IMR-90 (cell line): ENCODE results near the gene CHMP4A. TPM values are rescaled to one million over a fixed set of nuclear protein-coding genes. Genes with fewer than 3 reads are reported as not detected.

Experiments
- ATAC-seq: fragments of 200-7000 bp; cut with Tn5 transposase; 2 replicates; pipeline ENCODE4 v1.9.1; 2020; ENCODE audit warnings: low read depth, mild to moderate bottlenecking, moderate library complexity
- BruUV-seq: library from RNA; stranded (reverse); fragments of 400-500 nt; replicated peaks from 2 replicates; lab custom pipeline; 2021; lab: Mats Ljungman, UMichigan
- CTCF ChIA-PET: fragments of 300-600 bp; formaldehyde crosslinking; extraction: SDS; loops from one replicate; lab custom pipeline; 2021; ENCODE audit warnings: antibody characterized with exemption; lab: Yijun Ruan, JAX
- POLR2A ChIA-PET: fragments of 300-600 bp; sonication (Branson Sonifier 250); formaldehyde crosslinking; loops from one replicate; lab custom pipeline; 2022; ENCODE audit warnings: antibody characterized with exemption; ENCODE audit not compliant: unreplicated experiment; lab: Charles Lee
- DNase-seq: peaks from one replicate; pipeline ENCODE4 v3.0.0; 2013
- H2AFZ ChIP-seq: replicated peaks from 2 replicates; pipeline ENCODE3; 2013; ENCODE audit warnings: low read length, mild to moderate bottlenecking; ENCODE audit not compliant: poor library complexity
- H2AK5ac ChIP-seq: 2 replicates; pipeline ENCODE4 v1.6.1; 2013; ENCODE audit warnings: low read depth, low read length, inconsistent platforms
- H2AK9ac ChIP-seq: replicated peaks from 2 replicates; pipeline ENCODE3; 2013; ENCODE audit warnings: mild to moderate bottlenecking, low read depth, low read length, moderate library complexity; ENCODE audit not compliant: poor library complexity
- H2BK120ac ChIP-seq: 2 replicates; pipeline ENCODE4 v1.6.1; 2013; ENCODE audit warnings: low read depth, low read length, inconsistent platforms
- H2BK15ac ChIP-seq: 3 replicates; pipeline ENCODE4 v1.6.1; 2013; ENCODE audit warnings: low read depth, low read length, inconsistent platforms
- H2BK20ac ChIP-seq: 2 replicates; pipeline ENCODE4 v1.6.1; 2013; ENCODE audit warnings: low read depth, mild to moderate bottlenecking, inconsistent platforms, low read length, moderate library complexity
- H2BK5ac ChIP-seq: 2 replicates; pipeline ENCODE4 v1.6.1; 2013; ENCODE audit warnings: mild to moderate bottlenecking, low read depth, low read length, inconsistent platforms; ENCODE audit not compliant: poor library complexity, severe bottlenecking
- H3K14ac ChIP-seq: replicated peaks from 2 replicates; pipeline ENCODE4 v1.6.1; 2013; ENCODE audit warnings: low read depth, low read length, inconsistent platforms
- H3K18ac ChIP-seq: 2 replicates; pipeline ENCODE4 v1.6.1; 2013; ENCODE audit warnings: low read depth, low read length, control low read depth
- H3K23ac ChIP-seq: 2 replicates; pipeline ENCODE4 v1.6.1; 2013; ENCODE audit warnings: low read depth, low read length, inconsistent platforms
- H3K27ac ChIP-seq: 2 replicates; pipeline ENCODE4 v1.5.1; 2013; ENCODE audit warnings: mild to moderate bottlenecking, control low read depth, low read length; ENCODE audit not compliant: insufficient read depth
- H3K27me3 ChIP-seq: 2 replicates; pipeline ENCODE4 v1.6.1; 2013; ENCODE audit warnings: low read length; ENCODE audit not compliant: control insufficient read depth, insufficient read depth
- H3K36me3 ChIP-seq: 2 replicates; pipeline ENCODE4 v1.6.1; 2013; ENCODE audit warnings: low read length, mixed read lengths; ENCODE audit not compliant: control insufficient read depth, insufficient read depth
- H3K4ac ChIP-seq: 2 replicates; pipeline ENCODE4 v1.6.1; 2013; ENCODE audit warnings: low read depth, low read length, inconsistent platforms
- H3K4me1 ChIP-seq: 2 replicates; pipeline ENCODE4 v1.6.1; 2013; ENCODE audit warnings: low read length, mixed read lengths; ENCODE audit not compliant: control insufficient read depth, insufficient read depth
- H3K4me2 ChIP-seq: 2 replicates; pipeline ENCODE4 v1.6.1; 2013; ENCODE audit warnings: low read depth, mild to moderate bottlenecking, control low read depth, low read length, moderate library complexity
- H3K4me3 ChIP-seq: 2 replicates; pipeline ENCODE4 v1.5.1; 2013; ENCODE audit warnings: low read depth, mild to moderate bottlenecking, control low read depth, low read length, moderate library complexity; ENCODE audit not compliant: insufficient read depth
- H3K56ac ChIP-seq: 2 replicates; pipeline ENCODE4 v1.6.1; 2013; ENCODE audit warnings: low read length, inconsistent platforms; ENCODE audit not compliant: insufficient read depth; ENCODE audit errors: extremely low read depth
- H3K79me1 ChIP-seq, 2 experiments: 2 replicates each; pipeline ENCODE4 v1.6.1; 2013; ENCODE audit warnings: low read length in 2 of 2, inconsistent platforms in 1 of 2, low read depth in 1 of 2
- H3K9ac ChIP-seq: 2 replicates; pipeline ENCODE4 v1.6.1; 2013; ENCODE audit warnings: low read depth, low read length, control low read depth
- H3K9me1 ChIP-seq: 2 replicates; pipeline ENCODE4 v1.6.1; 2013; ENCODE audit warnings: low read length, inconsistent platforms; ENCODE audit not compliant: insufficient read depth
- H3K9me3 ChIP-seq: 2 replicates; pipeline ENCODE4 v1.6.1; 2013; ENCODE audit warnings: low read length; ENCODE audit not compliant: control insufficient read depth, insufficient read depth
- H4K20me1 ChIP-seq: 2 replicates; pipeline ENCODE4 v1.6.1; 2013; ENCODE audit warnings: low read length, inconsistent platforms; ENCODE audit not compliant: insufficient read depth
- H4K5ac ChIP-seq: 2 replicates; pipeline ENCODE4 v1.6.1; 2013; ENCODE audit warnings: mild to moderate bottlenecking, low read depth, low read length, control low read depth
- H4K8ac ChIP-seq, 2 experiments: 2 replicates each; pipeline ENCODE4 v1.6.1; 2013; ENCODE audit warnings: low read depth in 2 of 2, low read length in 2 of 2, control low read depth in 1 of 2, inconsistent platforms in 1 of 2
- H4K91ac ChIP-seq: 2 replicates; pipeline ENCODE4 v1.6.1; 2013; ENCODE audit warnings: low read depth, low read length, inconsistent platforms; ENCODE audit not compliant: insufficient read depth
- CEBPB ChIP-seq: IDR thresholded peaks from 2 replicates; pipeline ENCODE4 v1.6.1; 2012; ENCODE audit warnings: low read depth, low read length, improper control_type of control experiment
- ELK1 ChIP-seq: fragments of 150-350 bp; IDR thresholded peaks from 2 replicates; pipeline ENCODE4 v1.6.1; 2016; ENCODE audit warnings: low read depth, mild to moderate bottlenecking, low read length, moderate library complexity, borderline replicate concordance
- WGBS, 2 experiments: methylation state at CpG; one replicate each; pipeline versions ENCODE4 v1.1.5 to v1.1.7; 2013; ENCODE audit warnings: missing lambda C conversion rate in 2 of 2; ENCODE audit not compliant: insufficient read length in 1 of 2; ENCODE audit errors: extremely low coverage in 2 of 2; 5-methylcytosine and 5-hydroxymethylcytosine counted together
- dilution Hi-C: fragments of 300-500 bp; cut with HindIII; formaldehyde crosslinking; loops from one replicate; pipeline ENCODE4 v1.14.3; 2018; ENCODE audit warnings: low sequenced_read_pairs; ENCODE audit not compliant: unreplicated experiment
- in situ Hi-C: fragments of 300-500 bp; cut with MboI; formaldehyde crosslinking; loops from 3 replicates; pipeline ENCODE4 v1.14.3; 2019; ENCODE audit warnings: low sequenced_read_pairs, inconsistent platforms, mixed read lengths
- intact Hi-C: fragments of 100-400 bp; cut with micrococcal nuclease; formaldehyde crosslinking; loops from 2 replicates; pipeline ENCODE4 v1.10.0; 2022
- polyA plus RNA-seq, 3 experiments: library from polyadenylated mRNA; depleted of rRNA; stranded (reverse); fragments of >200 nt; gene quantifications; 2 replicates each; pipeline ENCODE4 v1.2.3, GENCODE V29; 2012; ENCODE audit warnings: low replicate concordance in 1 of 3
- total RNA-seq: library from RNA; depleted of rRNA; stranded (reverse); fragments of >200 nt; gene quantifications from 2 replicates; pipeline ENCODE4 v1.2.3, GENCODE V29; 2012

CHMP4A gene
- total and polyA plus RNA-seq, 2 of the 4 experiments (the other 2 are of a cell fraction), result 22.0 to 63.8 TPM

DNA sequence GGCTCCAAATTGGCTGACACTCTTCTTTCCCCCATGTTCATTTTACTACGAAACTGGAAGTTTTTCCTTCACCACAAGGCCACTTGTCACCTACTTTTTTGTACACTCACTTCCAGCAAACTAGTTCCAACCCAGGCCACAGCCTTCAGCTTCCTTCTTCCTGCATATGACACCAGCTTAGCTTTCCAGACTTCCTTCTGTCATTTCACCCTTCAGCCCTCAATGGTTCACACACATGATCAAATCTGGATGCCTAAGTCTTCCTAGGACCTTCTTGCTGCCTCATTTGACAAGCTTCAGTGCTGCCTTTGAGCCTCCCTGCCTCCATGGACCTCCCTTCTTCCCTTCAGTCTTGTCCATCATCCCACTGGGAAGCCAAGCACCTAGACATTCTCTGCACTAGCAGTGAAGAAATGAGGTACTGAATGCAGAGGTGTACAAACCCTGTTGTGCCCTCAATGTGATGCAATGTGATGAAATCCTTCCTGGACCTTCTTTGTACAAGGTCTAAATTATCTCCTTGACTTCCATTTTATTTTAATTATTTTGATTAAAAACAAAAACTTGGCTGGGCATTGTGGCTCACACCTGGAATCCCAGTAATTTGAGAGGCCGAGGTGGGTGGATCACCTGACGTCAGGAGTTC, 45.7 kb downstream of the CHMP4A start:
- no peak overlapping the region for H4K8ac ChIP-seq
- no peak overlapping the region for H3K4me2 ChIP-seq
- no peak overlapping the region for H2BK15ac ChIP-seq
- intact Hi-C loops, result no loop called here
- H3K36me3 ChIP-seq, result peaks cover 55% of the 10 kb centered on the region
- H3K9me3 ChIP-seq, result no peaks in the 10 kb centered on the region
- no peaks in the 10 kb centered on the region for H4K20me1 ChIP-seq
- peaks cover 6 to 25% of the 10 kb centered on the region in 2 experiments; a peak in 3 of 4 replicates for H3K79me1 ChIP-seq
- in situ Hi-C loops, result no loop called here
- H3K14ac ChIP-seq, result no peak overlapping the region
- H3K56ac ChIP-seq, result no peak overlapping the region
- H2BK20ac ChIP-seq, result no peak overlapping the region
- H3K23ac ChIP-seq, result no peak overlapping the region
- TF ChIP-seq CEBPB (0 out of 2 replicates have a peak, but pooled peaks have one; percentile 46), ELK1 (no peak)
- dilution Hi-C loops, result no loop called here
- no peaks in the 10 kb centered on the region for H3K27me3 ChIP-seq
- ChIA-PET CTCF (no interaction called here), POLR2A (no interaction called here)
- no peak overlapping the region for H3K18ac ChIP-seq
- no peak overlapping the region for H4K91ac ChIP-seq
- 100% methylated on average over 1 of the region's 3 CpGs; no CpG with 5 or more reads in 1 of the 2 experiments for WGBS, 2 experiments
- no peak overlapping the region for H2AK9ac ChIP-seq
- no peak overlapping the region for H3K4ac ChIP-seq
- H2BK5ac ChIP-seq, result no peak overlapping the region
- DNase-seq (no peak), ATAC-seq (no peak)
- H4K5ac ChIP-seq, result no peak overlapping the region
- H3K9me1 ChIP-seq, result peaks cover 5% of the 10 kb centered on the region; the same call in 1 of the 2 replicates
- no peak overlapping the region for H3K9ac ChIP-seq
- H2AK5ac ChIP-seq, result no peak overlapping the region
- no peaks in the 10 kb centered on the region for H3K4me1 ChIP-seq
- no peak overlapping the region for H2AFZ ChIP-seq
- no TSS peak for BruUV-seq
- H3K4me3 ChIP-seq, result no peak overlapping the region
- H2BK120ac ChIP-seq, result no peak overlapping the region
- no peak overlapping the region for H3K27ac ChIP-seq
